D721Med (cell line): Measurements from ENCODE around the gene MINDY3.
"Not testable (repeated sequence)": the region's sequence is repeated elsewhere in the genome, so short reads cannot be mapped to it uniquely, and the experiment has no call there.

Source experiments
- DNase-seq: peaks from one replicate; pipeline ENCODE4 v3.0.0; 2011; ENCODE audit warnings: low spot score; ENCODE audit not compliant: insufficient read length
- FAIRE-seq: peaks from 2 replicates; lab custom pipeline; 2011; peaks lifted over from hg19 to GRCh38; lab: Jason Lieb, UNC
- TF ChIP-seq, protein P1 (sequence below): IDR thresholded peaks from 2 replicates; pipeline ENCODE4 v1.5.1; 2012; ENCODE audit warnings: mild to moderate bottlenecking, control low read depth; ENCODE audit not compliant: insufficient read depth; ENCODE audit errors: missing control alignments

Gene MINDY3

DNA sequence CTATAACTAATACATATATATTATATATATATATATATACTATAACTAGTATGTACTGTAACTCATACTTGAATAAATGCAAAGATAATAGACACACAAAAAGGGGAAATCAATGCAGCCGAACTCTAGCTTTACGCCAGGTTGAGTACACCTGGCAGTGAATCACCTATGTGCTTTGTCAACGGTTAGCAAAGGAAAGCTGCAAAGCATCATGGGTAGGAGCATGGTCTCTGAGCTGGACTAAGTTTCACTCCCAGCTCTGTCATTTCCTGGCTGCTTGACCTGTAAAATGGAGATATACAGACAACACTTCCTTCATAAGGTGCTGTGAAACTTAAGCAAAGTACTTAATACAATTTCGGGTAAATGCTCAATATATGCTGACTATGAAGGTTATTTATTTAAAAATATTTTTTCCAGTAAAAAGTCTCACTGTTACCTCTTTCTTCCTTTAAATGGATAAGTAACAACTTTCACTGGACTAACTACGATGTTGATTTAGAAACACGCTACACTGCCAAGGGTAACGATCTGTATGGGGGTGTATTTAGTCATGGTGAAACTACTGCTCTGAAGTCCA is 78.8 kb downstream of the MINDY3 start:
- DNase-seq (no peak), FAIRE-seq (no peak)
- TF ChIP-seq, protein P1, sequence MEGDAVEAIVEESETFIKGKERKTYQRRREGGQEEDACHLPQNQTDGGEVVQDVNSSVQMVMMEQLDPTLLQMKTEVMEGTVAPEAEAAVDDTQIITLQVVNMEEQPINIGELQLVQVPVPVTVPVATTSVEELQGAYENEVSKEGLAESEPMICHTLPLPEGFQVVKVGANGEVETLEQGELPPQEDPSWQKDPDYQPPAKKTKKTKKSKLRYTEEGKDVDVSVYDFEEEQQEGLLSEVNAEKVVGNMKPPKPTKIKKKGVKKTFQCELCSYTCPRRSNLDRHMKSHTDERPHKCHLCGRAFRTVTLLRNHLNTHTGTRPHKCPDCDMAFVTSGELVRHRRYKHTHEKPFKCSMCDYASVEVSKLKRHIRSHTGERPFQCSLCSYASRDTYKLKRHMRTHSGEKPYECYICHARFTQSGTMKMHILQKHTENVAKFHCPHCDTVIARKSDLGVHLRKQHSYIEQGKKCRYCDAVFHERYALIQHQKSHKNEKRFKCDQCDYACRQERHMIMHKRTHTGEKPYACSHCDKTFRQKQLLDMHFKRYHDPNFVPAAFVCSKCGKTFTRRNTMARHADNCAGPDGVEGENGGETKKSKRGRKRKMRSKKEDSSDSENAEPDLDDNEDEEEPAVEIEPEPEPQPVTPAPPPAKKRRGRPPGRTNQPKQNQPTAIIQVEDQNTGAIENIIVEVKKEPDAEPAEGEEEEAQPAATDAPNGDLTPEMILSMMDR = no peak

DNA sequence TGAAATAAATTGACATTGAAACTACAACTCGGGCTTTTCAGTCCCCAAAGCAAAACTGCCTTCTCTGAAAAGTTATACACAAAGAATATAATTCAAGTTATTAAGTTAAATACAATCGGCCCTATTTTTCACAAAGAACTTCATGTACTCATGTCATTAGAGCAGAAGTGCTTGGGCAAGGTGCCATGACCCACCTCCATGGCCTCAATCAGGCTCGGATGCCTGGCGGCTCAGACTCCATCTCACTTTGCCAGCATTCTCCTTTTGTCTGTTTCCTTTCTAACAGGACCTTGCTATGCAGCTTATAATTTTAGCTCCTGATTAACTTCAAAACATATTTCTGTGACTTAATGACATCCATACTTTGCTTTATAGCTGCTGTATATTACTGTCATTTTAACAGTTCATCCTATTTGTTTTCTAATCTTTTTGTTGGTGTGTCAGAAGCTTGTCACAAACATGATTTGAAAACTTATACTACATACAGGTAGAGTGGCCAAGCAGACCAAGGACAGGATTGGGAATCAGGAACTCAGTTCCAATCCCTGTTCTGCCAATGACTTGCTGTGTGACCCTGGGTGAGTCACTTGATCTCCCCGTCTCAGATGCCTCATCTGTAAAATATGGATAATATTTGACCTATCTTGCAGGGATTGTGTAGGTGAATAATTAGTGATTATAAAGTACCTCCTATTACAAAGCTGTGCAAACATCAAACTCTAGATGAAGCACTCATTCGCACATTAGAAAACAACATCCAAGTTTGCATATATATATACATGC is 79.8 kb downstream of the MINDY3 start:
- FAIRE-seq (no peak), DNase-seq (no peak)
- TF ChIP-seq, protein P1 = no peak

DNA sequence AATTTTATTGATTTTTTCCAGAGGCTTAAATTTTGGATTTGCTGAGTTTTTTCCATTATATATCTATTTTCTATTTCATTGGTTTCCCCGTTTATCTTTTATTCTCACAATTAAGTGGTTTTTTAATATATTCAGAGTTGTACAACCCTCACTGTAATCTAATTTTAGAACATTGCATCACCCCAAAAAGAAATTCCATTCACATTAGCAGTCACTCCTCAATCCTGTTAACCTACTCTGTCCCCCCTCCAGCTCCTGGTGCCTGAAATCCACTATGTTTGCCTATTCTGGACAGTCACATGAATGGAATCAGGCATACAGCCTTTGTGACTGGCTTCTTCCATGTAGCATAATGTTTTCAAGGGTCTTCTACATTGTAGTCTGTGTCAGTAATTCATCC is 84.8 kb downstream of the MINDY3 start:
- DNase-seq = no peak
- no peak for FAIRE-seq
- TF ChIP-seq, protein P1 = no peak

DNA sequence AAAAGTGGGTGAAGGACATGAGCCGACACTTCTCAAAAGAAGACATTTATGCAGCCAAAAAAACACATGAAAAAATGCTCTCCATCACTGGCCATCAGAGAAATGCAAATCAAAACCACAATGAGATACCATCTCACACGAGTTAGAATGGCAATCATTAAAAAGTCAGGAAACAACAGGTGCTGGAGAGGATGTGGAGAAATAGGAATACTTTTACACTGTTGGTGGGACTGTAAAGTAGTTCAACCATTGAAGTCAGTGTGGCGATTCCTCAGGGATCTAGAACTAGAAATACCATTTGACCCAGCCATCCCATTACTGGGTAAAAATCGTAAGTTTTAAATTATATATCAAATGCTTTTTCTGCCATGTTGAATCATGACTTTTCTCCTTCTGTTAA is 85.8 kb downstream of the MINDY3 start:
- not testable (repeated sequence) for FAIRE-seq, DNase-seq

DNA sequence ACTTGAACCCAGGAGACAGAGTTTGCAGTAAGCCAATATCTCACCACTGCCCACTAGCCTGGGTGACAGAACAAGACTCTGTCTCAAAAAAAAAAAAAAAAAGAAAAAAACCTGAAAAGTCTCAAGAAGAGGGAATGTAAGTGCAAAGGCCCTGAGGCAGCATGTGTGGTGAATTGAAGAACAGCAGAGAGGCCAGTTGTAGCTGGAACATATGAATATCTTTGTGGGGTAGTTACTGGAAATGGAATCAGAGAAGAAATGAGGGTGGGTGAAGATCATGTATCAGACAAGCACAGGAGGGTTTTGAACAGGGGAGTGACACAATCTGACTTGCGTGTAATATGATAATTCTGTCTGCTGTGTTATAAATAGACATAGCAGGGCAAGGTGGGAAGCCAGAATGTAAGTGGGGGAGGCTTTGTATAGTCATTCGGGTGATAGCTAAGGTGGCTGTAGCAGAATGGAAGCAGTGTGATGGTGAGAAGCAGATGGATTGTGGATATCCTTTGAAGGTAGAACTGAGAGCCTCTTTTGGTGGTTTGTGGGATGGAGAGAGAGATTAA is 95.3 kb downstream of the MINDY3 start:
- TF ChIP-seq, protein P1 = no peak
- no peak for FAIRE-seq
- DNase-seq = no peak

DNA sequence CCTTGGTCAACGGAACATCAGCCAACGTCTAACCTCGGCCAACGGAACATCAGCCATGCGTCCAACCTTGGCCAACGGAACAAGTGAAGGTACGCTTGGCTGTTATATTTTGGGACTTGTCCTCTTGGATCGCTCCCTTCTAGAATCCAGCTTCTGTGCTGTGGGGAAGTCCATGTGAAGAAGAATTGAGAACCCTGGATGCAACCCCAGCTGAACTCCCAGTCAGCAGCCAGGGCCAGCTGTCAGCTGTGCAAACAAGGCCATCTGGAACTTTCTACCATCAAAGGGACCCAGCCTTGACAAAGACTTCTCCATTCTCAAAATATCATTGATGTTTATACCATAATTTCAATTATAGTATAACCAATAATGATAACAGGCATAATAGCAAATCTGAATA is 97.3 kb downstream of the MINDY3 start:
- DNase-seq = no peak
- TF ChIP-seq, protein P1 = no peak
- no peak for FAIRE-seq

DNA sequence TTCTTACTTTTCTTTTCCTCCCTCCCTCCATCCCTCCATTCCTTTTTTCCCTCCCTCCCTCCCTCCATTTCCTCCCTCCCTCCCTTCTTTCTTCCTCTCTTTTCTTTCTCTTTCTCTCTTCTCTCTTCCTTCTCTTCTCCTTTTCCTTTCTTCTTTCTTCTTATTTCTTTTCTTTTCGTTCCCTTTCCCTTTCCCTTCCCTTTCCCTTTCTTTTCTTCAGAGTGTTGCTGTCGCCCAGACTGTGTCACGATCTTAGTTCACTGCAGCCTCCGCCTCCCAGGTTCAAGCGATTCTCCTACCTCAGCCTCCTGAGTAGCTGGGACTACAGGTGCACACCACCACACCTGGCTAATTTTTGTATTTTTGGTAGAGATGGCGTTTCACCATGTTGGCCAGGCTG is 98.1 kb downstream of the MINDY3 start:
- DNase-seq, FAIRE-seq: not testable (repeated sequence)

DNA sequence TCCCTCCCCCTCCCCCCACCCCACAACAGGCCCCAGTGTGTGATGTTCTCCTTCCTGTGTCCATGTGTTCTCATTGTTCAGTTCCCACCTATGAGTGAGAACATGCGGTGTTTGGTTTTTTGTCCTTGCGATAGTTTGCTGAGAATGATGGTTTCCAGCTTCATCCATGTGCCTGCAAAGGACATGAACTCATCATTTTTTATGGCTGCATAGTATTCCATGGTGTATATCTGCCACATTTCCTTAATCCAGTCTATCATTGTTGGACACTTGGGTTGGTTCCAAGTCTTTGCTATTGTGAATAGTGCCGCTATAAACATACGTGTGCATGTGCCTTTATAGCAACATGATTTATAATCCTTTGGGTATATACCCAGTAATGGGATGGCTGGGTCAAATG is 99.1 kb downstream of the MINDY3 start:
- not testable (repeated sequence) for DNase-seq

DNA sequence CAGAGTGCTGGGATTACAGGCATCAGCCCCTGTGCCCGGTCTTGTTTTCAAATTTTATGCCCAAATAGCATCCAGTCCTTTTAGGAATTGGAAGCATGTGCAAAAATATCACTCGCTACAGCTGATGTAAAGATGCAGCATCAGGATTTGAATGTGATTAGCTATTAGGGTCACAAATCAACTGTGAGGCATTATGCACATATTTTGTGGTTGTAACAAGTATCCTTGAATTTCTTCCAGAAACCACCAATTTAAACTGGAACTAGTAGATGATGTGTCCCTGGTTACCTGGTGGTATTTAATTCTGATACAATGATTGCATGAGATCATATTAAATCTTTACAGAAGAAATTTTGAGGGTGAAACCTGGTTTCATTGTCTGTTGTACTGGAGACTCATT is 99.6 kb downstream of the MINDY3 start:
- DNase-seq (no peak), FAIRE-seq (no peak)
- TF ChIP-seq, protein P1 = no peak

More for the DNA sequence above, 99.1 kb downstream of the MINDY3 start:
- not testable (repeated sequence) for FAIRE-seq
